Activated CD8-positive, alpha-beta memory T cell treated with anti-CD3 and anti-CD28 coated beads for 36 hours (primary cell): ENCODE measurements around the gene CALHM3. TPM values are rescaled to one million over a fixed set of nuclear protein-coding genes. Genes with fewer than 3 reads are reported as not detected.

ENCODE experiments used
- CTCF ChIA-PET: fragments of 350-600 bp; sonication (Branson Sonifier 250); formaldehyde crosslinking; loops from one replicate; lab custom pipeline; 2021; ENCODE audit warnings: antibody characterized with exemption; lab: Charles Lee
- POLR2A ChIA-PET: fragments of 350-600 bp; sonication (Branson Sonifier 250); formaldehyde crosslinking; loops from one replicate; lab custom pipeline; 2021; ENCODE audit warnings: antibody characterized with exemption; lab: Charles Lee
- total RNA-seq, 2 experiments: library from RNA; stranded (reverse); gene quantifications; one replicate each; pipeline ENCODE4 v1.2.3, GENCODE V29; 2021

The CALHM3 gene
- total RNA-seq, 2 experiments from 2014 or later: 0.10 TPM; not detected in 1

DNA sequence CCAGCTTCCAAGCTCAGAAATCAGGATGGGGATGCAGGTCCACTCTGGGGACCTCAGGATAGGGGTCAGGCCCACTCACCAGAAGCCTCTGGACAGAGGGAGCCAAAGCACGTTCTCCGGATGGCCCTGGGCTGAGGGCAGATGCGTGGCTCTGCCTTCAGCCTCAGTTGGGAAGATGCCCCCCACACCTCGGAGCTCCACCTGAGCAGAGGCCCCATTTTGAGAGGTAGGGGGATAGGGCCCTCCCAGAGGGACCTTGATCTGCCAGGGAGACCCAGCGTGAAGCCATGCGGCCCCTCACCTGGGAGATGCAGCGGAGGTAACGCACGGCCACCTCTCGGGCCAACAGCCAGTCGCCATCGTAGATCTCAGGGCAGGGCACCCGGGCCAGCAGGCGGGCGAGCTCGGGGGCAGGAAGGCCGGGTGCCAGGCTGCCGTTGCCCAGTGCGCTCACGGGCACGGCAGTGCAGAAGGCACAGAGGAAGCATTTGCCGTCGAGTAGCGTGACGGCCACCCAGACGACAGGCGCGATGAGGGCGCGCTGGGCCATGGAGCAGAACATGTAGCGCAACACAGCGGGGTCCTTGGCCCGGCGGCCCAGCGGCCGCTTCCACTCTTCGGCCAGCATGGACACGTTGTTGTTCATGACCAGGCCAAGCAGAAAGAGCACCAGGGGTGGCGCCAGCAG, 21.0 kb downstream of the CALHM3 start:
- ChIA-PET CTCF (no interaction called here), POLR2A (interaction anchor here (0.5 kb wide), 1 partner anchor 87 kb away, joined by 3 read pairs; no protein-coding TSS in a partner anchor)

DNA sequence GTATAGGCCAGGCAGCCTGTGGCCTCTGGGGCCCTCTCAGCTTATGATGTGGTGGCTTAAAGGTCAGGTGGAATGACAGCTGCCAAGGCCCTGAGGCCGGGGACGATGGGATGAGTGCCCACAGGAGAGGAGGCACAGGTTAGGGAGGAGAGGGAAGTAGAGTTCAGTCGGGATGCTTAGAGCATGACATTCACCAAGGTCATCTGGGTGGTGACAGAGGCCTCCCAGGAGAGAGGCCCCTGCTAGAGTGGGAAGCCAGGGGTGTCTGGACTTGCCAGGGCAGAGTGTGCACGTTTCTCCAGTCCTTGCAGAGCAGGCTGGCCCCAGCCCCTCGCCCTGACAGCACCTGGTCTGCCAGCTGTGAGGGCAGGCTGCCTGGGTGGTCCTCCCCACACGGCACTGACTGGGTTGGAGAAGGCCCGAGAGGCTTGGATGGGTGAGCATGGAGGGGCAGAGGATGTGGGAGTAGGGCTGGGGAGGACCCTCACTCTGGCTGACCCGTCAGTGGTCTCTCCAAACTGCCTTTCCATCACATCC, 21.8 kb downstream of the CALHM3 start:
- POLR2A ChIA-PET: interaction anchor here (0.5 kb wide), 1 partner anchor 86 kb away, joined by 3 read pairs; no protein-coding TSS in a partner anchor
- CTCF ChIA-PET: no interaction called here

DNA sequence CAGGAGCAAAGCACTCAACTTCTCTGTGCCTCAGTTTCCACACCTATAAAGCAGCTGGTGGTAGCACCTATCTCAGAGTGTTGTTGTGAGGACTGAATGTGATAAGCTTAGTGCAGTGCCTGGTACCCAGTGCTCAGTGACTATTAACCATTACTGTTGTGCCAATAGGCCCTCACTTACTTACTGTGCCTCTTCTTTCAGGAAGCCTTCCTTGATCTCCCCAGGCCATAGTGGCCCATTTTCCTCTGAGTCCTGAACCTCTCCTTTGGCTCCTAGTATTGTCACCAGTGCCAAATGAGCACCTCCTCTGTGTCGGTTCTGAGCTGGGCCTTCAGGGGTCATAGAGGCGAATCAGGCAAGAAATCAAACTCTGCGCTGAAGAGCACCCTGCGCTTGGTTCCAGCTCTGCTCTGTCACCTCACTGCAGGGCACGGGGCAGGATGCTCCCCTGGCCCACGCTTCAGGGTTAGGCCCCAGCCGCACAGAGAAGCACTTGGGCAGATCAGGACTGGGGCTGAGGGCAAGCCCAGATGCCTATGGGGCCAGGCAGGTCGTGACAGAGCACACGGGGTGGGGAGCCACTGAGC, 22.9 kb downstream of the CALHM3 start:
- CTCF ChIA-PET: interaction anchor here (0.6 kb wide), 1 partner anchor 27 kb away, joined by 7 read pairs; no protein-coding TSS in a partner anchor
- POLR2A ChIA-PET: no interaction called here

DNA sequence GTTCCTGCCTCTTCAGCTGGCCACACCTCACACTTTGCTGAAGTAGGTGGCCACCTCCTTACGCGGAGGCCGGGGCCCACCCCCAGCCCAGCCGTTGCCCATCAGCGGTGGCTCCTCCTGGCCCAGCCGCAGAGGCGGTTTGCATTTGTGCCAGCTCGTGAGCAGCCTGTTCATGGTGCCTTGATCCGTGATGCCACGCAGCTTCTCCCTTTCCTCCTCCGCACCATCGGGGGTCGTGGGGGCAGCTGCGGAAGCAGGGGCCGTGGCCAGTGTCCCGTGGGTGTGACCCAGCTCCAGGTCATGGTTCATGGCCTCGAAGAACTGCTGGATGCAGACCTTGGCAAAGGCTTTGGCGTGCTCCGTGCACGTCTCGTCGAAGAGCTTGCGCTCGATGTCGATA, 23.8 kb downstream of the CALHM3 start:
- CTCF ChIA-PET: interaction anchor here (1.1 kb wide), 1 partner anchor 31 kb away, joined by 3 read pairs; no protein-coding TSS in a partner anchor
- POLR2A ChIA-PET: no interaction called here

DNA sequence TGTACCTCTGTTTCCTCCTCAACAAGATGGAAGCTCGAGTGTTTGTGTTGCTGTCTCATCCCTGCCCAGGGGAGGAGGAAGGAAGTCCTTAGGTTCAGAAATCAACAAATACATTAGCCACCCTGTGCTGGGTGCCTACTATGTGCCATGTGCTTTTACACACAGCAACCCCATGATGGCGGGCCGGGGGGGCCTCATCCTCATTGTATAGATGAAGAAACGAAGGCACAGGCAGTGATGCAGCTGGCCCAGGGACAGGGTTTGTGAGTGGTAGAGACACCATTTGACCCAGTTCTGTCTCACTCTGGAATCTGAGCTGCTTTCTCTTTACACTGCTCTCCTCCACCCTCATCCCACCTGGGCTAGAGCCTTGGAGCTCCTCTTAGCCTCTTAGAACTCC, 25.0 kb downstream of the CALHM3 start:
- ChIA-PET CTCF (interaction anchor here (0.7 to 0.8 kb wide), 2 partner anchors 12 to 36 kb away, joined by 3 to 5 read pairs; no protein-coding TSS in a partner anchor), POLR2A (no interaction called here)

DNA sequence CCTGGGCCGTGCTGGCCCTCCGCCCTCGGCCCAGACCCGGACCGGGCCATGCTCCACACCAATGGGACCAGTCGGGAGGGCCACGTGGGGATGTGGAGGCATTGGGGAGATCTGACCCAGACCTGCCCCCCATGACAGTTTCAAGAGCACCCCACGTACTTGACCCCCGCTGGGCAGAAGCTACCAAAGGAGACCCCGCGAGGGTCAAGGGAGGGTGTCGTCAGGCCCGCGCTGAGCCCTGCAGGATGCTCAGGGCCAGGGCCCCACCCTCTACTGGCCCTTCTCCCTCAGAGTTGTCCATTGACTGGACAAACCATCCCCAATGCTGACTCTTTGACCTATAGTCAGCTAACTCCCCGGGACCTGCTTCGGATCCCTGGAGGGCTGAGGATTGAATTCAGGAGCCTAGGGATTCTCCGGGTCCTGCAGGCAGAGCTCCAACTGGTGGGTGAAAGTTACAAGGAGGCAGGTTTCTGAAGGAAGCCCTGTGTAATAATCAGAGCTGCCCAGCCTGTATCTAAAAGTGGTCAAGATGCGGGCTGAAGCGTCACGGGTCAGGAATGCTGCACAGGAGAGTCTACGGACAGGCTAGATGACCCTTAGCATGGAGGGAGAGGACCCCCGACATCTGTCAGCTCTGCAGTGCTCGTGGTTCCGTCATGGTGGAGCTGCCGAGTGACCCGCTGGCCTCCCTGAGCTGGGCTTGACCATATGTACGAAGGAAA, 26.4 kb downstream of the CALHM3 start:
- ChIA-PET CTCF (interaction anchor here (1.5 to 2.1 kb wide), 5 partner anchors 10 to 36 kb away, joined by 4 to 8 read pairs (median 5); no protein-coding TSS in a partner anchor), POLR2A (no interaction called here)

DNA sequence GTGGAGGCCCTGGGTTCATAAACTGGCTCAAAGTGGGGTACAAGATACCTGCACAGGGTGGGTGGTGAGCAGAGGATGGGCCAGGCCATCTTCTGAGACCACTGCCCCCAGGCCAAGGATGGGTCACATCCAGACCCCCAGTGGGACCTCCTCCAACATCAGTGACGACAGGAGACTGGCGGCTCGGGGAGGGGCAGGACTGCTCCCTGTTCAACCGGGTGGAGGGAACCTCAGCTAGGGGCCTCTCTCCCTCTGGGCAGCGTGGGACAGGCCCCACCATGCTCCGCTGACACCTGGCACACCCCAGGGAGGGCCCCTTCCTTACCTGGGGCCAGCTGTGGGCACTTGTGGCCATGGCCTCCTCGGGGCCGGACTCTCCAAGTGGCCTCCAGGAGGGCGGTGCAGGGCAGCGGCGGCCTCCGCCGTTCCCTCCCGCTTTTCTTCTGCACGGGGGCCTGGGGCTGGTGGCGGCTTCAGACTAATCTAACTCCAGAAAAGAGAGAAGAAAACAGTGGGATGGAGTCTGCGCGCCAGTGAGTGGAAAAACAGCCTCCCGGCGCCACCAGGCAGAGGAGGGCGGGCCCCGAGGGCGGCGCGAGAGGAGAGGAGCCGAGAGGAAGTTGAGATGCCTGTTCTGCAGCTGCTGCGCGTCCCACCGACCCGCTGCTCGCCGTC, 27.1 kb downstream of the CALHM3 start, which contains the start of gene CALHM2:
Gene CALHM2, minus strand, starts transcription at position 540 of the 675 bp plus-strand sequence. CDS start 2,429 bp downstream, outside the sequence.
- POLR2A ChIA-PET: interaction anchor here (0.7 kb wide), 1 partner anchor 55 kb away, joined by 4 read pairs; the partner anchor contains the start of genes ATP5MK and PDCD11

DNA sequence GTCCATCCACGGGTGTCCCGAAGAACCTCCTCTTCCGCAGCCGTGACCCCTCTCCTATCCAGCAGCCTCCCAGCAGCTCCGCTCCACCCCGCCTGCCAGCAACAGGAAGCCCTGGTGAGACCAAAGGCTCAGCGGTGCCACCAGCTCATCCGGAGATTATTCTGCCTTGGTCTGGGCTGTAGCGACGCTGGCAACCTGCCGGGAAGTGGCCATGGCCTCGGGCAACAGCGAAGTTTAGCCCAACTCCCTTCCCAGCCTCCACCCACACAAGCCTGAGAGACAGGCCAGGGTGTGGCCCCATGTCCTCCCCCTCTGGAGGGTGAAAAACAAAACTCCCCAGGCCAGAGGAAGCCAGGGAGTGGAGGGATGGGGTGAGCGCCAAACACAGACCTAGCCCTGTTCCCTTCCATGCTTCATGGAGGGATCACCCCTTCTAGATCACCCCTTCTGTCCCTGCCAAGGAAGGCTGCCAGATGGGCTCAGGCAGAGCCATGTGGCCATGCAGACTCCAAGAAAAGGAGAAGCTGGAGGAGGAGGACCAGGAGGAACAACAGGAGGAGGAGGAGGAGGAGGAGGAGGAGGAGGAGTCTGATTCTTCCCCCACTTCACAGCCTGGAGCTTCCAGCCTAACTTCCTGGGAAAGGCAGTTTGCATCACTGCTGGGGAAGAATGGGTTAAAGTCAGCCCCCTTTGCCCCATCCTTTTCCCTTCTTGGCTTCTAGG, 27.8 kb downstream of the CALHM3 start:
- ChIA-PET CTCF (interaction anchor here (0.8 to 2.9 kb wide), 7 partner anchors 12 to 102 kb away, joined by 3 to 13 read pairs (median 5); no protein-coding TSS in a partner anchor), POLR2A (interaction anchor here (0.7 kb wide), 1 partner anchor 55 kb away, joined by 4 read pairs; the partner anchor contains the start of genes ATP5MK and PDCD11)

More for the DNA sequence above, 27.1 kb downstream of the CALHM3 start, which contains the start of gene CALHM2:
- CTCF ChIA-PET: interaction anchor here (1.5 to 2.1 kb wide), 5 partner anchors 11 to 37 kb away, joined by 4 to 8 read pairs (median 5); no protein-coding TSS in a partner anchor

DNA sequence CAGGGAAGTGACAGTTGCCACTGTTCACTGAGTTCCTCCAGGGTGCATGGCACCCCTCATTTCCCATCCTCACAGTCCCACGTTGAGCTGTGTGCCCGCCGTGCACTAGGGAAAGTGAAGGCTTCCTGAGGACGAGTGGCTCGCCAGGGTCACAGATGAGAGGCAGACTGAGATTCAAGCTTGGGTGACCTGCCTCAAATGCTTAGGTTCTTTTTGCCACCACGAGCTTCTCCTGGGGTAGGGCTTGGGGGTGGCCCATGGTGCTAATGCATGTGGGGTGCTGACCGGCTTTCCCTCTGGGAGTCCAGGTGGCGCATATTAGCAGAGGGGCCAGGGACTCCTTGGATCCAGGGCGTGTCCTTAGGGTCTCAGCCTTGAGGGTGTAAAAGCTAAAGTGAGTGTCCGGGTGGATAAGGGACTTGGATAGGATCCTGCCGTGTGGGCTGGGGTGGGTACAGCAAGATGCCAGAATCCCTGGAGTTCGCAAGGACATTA, 28.8 kb downstream of the CALHM3 start:
- POLR2A ChIA-PET: no interaction called here
- CTCF ChIA-PET: interaction anchor here (0.8 to 2.9 kb wide), 7 partner anchors 26 to 41 kb away, joined by 3 to 13 read pairs (median 3); no protein-coding TSS in a partner anchor

DNA sequence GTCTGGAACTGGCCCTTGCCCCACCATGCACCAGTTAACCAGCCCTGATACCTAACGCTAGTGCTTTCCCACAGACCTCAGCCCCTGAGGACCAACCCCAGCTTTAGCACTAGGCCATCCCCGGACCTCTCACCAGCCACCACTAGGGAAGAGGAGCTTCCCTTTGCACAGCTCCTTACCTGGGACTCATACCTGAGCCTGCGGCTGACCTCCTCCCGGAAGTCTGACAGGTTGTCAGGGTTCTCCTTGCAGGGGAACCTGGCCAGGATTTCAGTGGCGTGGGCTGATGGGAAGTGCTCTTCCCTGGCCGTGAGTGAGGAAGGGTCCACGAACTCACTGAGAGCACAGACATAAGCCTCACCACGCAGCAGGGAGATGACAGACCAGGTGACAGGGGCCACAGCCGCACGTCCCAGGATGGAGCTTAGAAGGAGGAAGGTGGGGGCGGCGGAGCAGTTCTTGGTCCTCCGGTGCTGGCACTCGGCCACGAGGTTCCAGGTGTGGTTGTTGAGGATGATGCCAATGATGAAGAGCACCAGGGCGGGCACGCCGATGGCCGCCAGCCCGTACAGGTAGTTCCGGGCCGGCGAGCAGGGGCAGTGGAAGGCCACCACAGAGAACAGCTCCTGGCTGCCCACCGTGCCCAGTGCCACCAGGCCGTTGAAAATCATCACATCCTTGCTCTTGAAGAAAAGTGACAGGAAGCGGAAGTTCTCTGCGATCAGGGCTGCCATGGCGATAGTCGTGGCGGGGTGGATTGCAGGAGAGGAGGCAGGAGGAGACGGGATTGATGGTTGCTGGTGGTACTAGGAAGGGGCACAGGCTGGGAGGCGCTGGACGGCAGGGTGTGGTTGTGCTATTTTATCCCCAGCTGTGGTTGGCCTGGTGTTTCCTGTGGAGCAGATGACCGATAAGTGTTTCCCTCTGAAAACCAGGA, 29.6 kb downstream of the CALHM3 start:
- ChIA-PET POLR2A (no interaction called here), CTCF (interaction anchor here (1.2 to 2.9 kb wide), 7 partner anchors 10 to 42 kb away, joined by 3 to 13 read pairs (median 3); no protein-coding TSS in a partner anchor)

DNA sequence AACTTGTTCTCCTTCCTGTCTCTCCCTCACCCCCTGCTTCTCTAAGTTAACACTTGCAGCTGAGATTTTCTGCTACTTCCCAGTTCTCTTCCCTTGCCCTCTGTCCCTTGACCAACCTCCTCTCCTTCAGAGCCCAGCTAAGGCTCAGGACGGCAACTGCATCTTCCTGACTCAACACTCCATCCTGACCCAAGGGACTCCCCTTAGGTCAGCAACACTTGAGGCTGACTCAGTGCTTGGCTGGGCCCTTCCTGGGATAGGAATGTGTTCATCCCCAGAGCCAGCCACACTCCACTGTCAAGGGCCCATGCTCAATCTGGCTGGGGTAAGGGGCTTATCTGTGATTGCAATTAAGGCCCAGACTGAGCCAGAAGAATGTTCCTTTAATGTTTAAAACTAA, 30.3 kb downstream of the CALHM3 start:
- CTCF ChIA-PET: interaction anchor here (1.3 to 2.9 kb wide), 3 partner anchors 9 to 37 kb away, joined by 3 to 13 read pairs (median 9); no protein-coding TSS in a partner anchor
- POLR2A ChIA-PET: no interaction called here

DNA sequence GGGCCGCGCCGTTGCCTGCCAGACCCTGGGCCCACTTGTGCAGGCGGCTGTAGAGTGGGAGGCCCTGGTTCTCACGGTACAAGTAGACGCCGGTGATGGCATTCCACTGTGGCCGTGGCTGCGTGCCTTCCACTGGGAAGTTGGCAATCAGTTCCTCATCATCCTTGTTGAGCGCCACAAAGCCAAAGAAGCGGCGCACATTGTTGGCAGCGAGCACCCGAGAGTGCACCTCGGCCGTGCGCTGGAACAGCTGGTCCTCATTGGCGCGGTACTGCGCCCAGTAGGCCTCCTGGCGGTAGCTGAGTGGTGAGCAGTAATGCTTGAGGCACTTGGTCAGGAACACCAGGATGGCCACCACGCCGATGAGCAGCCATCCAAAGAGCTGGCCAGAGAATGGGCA, 31.9 kb downstream of the CALHM3 start:
- ChIA-PET CTCF (interaction anchor here (1.3 kb wide), 1 partner anchor 30 kb away, joined by 3 read pairs; no protein-coding TSS in a partner anchor), POLR2A (no interaction called here)

DNA sequence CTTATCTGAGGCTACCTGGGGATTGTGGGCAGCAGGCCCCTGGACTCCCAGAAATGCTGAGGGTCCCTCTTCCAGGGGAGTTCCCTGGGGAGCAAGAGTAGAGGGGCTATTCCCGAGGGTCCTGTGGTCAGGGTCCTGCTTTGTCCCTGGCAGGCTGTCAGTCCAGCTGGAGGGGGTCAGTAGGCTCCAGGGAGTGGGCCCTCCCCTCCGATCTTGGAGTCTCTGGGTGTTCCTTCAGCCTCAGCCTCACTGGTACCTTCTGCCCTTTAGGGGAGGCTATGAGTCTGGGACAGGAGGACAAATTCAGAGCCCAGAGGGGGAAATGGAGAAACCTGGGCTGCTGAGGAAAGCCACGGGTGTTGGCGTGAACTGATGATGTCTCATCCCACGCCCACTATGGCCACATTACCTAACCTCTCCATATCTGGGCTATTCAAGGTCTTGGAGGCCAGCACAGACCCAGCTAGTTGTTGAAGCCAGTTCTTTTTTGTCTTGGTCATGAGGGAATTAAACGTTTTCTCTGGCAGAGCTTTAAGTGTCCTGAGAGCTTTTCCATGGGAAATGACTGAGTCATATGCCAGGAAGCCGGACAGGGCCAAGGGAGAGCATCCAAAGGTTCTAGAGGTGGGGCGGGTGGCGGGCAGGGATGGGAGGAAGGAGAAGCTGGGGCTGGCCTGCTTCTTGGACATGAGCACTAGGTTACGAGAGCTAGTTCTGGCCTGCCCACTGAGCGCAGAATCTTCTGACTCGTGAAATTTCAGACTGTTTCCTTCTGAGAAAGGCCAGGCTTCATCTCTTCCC, 33.1 kb downstream of the CALHM3 start:
- ChIA-PET POLR2A (no interaction called here), CTCF (interaction anchor here (0.6 to 2.0 kb wide), 3 partner anchors 31 to 118 kb away, joined by 3 to 5 read pairs (median 5); no protein-coding TSS in a partner anchor)

DNA sequence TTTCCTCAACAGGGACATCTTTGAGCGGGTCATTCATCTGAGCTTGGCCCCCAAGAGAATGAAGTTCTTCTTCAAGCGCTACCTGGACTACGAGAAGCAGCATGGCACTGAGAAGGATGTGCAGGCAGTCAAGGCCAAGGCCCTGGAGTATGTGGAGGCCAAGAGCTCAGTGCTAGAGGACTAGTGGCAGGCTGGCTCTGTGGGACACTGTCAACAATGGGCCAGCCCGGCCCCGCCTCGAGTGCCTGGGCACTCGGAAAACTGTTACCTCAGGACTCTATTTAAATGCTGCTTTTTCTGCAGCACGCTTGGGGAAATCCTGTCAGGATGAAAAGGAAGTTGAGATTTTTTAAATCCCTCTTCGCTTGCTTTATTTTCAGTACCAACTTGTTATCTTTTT, 33.7 kb downstream of the CALHM3 start:
- CTCF ChIA-PET: interaction anchor here (2.0 kb wide), 1 partner anchor 40 kb away, joined by 5 read pairs; no protein-coding TSS in a partner anchor
- POLR2A ChIA-PET: no interaction called here

DNA sequence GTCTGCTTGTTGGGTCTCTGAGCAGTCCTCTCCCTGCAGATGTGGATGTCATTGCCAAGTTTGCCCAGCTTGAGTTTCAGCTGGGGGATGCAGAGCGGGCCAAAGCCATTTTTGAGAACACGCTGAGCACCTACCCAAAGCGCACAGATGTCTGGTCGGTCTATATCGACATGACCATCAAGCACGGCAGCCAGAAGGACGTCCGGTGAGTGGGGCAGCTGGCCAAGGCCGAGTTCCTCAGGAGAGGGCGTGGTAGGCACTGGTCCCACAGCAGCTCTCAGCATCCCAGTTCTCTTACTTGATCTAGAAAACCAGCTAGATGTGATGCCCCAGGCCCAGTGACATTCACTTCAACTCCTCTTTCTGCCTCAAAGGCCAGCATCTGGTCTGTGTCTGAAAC, 34.6 kb downstream of the CALHM3 start:
- CTCF ChIA-PET: no interaction called here
- POLR2A ChIA-PET: no interaction called here
